ENCODE measurements around the gene NF2.

The NF2 gene

GRCh38 chr22:29632672-29633071, 29.2 kb downstream of the NF2 start:
- no peak for DNase-seq

- no peak for DNase-seq
Measured at GRCh38 chr22:29633514-29634312, 30.3 kb downstream of the NF2 start.

GRCh38 chr22:29634847-29635246, 31.4 kb downstream of the NF2 start:
- DNase-seq: no peak

- peak; percentile 49 for DNase-seq
Measured at GRCh38 chr22:29635734-29636357, 32.4 kb downstream of the NF2 start.

GRCh38 chr22:29636751-29637150, 33.3 kb downstream of the NF2 start:
- no peak for DNase-seq

- DNase-seq: no peak
Measured at GRCh38 chr22:29637181-29637580, 33.7 kb downstream of the NF2 start.

GRCh38 chr22:29638678-29639077, 35.2 kb downstream of the NF2 start:
- no peak for DNase-seq

- DNase-seq: no peak
Measured at GRCh38 chr22:29639096-29639495, 35.7 kb downstream of the NF2 start.

- DNase-seq: no peak
Measured at GRCh38 chr22:29641042-29641699, 37.7 kb downstream of the NF2 start.

GRCh38 chr22:29641700-29642330, 38.4 kb downstream of the NF2 start:
- DNase-seq: no peak

GRCh38 chr22:29642694-29643093, 39.3 kb downstream of the NF2 start:
- no peak for DNase-seq

GRCh38 chr22:29647954-29648737, 44.7 kb downstream of the NF2 start:
- DNase-seq: no peak

GRCh38 chr22:29650370-29650769, 46.9 kb downstream of the NF2 start:
- DNase-seq: no peak

GRCh38 chr22:29651652-29652051, 48.2 kb downstream of the NF2 start:
- no peak for DNase-seq

- no peak for DNase-seq
Measured at GRCh38 chr22:29654420-29654819, 51.0 kb downstream of the NF2 start.

GRCh38 chr22:29654882-29655281, 51.4 kb downstream of the NF2 start:
- DNase-seq: no peak

- no peak for DNase-seq
Measured at GRCh38 chr22:29658176-29658575, 54.7 kb downstream of the NF2 start.

GRCh38 chr22:29660021-29660420, 56.6 kb downstream of the NF2 start:
- no peak for DNase-seq

- DNase-seq: no peak
Measured at GRCh38 chr22:29661336-29661735, 57.9 kb downstream of the NF2 start.

GRCh38 chr22:29663180-29663821, 59.9 kb downstream of the NF2 start:
- DNase-seq: no peak

- no peak for DNase-seq
Measured at GRCh38 chr22:29665486-29665885, 62.1 kb downstream of the NF2 start.

- DNase-seq: no peak
Measured at GRCh38 chr22:29668673-29669072, 65.2 kb downstream of the NF2 start.

Data from DMS53 (cell line).